GM19452 (cell line): Measurements from ENCODE around the gene WWOX.
A peak's percentile ranks its signal among the peaks of the same experiment; 100 is the strongest.

ENCODE experiments used
- ATAC-seq: cut with Tn5 transposase; IDR thresholded peaks from one replicate; pipeline ENCODE4 v1.9.1; 2021; ENCODE audit not compliant: unreplicated experiment

Gene WWOX

DNA sequence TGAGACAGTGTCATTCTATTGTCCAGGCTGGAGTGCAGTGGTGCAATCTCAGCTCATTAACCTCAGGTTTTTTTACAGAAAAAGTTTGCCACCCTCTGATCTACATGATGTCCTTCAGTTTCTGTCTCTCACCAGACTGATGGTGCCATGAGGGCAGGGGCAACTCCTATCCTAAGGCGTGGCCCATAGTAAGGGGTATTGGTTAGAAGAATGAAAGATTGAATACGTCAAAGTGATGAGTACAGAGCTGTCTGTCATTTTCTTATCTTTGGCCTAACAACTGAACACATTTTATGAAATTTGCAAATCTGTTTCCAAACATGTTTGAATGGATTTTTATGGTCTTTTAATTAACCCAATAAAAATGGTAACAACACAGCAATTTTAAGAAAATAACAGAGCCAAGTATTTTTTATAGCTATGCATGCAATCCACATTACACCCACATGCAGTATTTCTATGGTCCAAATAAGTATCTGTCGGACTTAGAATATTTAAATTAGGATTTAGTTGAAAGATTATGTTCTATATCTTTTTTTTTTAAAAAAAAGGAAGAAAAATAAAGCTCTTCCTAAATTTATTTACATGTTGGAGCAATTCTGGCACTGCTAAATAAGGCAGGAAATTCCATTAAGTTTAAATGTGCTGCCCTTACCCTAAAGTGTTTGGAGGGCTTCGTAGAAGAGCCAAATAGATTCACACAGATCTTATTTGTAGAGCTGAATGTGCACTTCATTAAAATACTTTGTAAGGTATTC, 192.8 kb downstream of the WWOX start:
- ATAC-seq: no peak

GRCh38 chr16:78292844-78293380, 193.5 kb downstream of the WWOX start:
- no peak for ATAC-seq

DNA sequence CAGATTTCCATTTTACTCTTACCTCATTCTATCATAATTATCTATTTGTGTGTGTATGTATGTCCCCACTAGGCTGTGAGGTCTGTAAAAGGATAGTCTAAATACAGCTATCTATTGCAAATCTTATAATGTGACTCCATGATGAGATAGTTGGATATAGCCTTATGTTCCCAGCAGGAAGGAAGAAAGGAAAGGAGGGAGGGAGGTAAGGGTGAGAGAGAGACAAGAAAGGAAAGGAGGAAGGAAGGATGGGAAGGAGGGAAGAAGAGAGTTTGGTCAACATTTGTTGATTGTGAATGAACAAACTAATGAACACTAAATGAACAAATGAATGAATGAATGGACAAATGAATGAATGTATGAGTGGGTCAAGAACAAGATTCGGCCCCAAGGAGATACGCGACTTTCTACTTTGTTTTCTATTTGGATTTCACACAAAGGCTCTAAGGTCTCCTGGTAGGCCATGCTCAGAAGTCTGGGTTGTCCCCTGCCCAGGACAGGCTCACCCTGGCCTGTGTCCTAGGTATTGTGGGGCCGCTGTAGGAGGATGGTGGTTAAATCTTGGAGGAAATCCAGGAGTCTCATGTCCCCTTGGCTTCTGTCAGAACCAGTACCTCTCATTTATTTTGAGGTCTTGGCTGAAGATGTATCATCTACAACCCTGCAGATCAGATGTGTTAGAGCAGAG, 195.2 kb downstream of the WWOX start:
- ATAC-seq: no peak

DNA sequence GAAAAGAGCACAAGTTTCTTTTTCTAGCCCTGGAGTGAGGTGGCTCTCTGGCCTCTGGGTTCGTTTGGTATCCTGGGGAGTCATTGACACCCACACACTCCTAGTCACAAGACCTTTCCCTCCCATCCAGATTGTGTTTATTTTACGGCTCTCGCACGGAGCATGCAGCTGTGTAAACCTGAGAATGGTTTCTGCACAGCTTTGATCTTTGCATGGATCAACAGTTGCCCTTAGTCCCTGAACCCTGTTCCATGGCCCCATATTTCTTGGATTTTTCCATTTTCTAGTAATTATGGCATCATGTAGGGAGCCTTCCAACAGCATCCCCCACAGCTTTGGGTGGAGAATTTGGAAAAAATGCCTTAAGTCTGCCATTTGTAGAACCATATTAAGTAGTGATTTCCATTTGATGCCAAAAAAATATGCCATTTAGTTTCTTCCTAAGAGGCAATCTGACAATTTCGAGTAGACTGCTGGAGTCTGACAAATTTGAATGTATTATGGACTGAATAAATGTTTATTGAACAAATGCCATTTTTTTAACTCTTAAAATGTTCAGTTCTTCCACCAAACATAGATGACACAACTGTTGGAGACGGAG, 197.7 kb downstream of the WWOX start:
- no peak for ATAC-seq

DNA sequence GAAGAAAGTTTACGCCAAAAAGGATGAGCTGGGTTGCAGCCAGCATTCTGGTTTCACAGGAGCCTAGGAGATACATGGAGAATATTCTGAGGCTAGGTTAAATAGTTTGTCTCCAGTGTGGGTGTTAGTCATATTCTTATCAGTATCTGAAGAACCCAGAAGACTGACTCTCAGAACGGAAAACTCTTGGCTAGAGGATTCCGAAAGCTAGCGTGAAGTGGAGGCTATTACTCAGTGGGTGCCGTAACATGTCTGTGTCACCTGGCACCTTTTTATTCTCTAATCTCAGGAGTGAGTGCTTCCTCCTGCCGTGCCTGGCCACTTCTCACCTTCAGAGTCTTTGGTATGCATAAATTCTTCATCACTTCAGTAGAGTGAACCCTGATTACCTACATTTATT, 199.5 kb downstream of the WWOX start:
- no peak for ATAC-seq

DNA sequence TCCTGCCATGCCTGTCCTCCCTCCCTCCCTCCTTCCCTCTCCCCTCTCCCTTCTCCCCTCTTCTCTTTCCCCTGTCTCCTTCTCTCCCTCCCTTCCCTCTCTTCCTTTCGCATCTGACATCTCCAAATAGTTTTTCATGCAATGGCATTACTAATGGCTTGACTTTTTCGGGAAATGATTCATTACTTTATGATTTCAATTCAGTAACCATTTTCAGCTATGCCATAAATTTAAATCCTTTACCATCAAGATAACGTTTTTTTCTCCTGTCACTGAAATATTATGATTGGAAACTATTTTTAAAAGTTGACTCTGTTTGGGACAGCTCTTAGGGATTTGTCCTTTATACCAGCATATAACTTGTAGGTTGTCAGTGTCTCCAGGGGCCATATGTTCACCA, 201.0 kb downstream of the WWOX start:
- ATAC-seq: no peak

GRCh38 chr16:78303946-78304345, 204.5 kb downstream of the WWOX start:
- ATAC-seq: no peak

DNA sequence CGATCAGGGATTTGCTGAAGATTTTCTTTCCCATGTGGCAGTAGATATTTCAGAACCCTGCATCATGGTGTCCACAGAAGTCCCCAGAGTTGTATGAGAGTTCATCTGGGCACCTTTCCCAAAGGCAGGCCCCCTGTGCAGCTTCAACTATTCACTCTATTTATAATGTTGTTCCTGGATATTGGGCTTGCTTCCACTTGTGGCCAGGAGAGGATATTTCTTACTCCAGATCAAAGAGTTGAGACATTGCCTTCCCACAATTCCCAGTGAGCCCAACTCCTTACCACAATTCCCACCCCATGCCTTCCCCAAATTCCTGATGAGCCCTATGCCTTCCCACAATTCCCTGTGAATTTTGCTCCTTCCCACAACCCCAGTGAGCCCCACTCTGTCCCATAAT, 206.9 kb downstream of the WWOX start:
- ATAC-seq: no peak

DNA sequence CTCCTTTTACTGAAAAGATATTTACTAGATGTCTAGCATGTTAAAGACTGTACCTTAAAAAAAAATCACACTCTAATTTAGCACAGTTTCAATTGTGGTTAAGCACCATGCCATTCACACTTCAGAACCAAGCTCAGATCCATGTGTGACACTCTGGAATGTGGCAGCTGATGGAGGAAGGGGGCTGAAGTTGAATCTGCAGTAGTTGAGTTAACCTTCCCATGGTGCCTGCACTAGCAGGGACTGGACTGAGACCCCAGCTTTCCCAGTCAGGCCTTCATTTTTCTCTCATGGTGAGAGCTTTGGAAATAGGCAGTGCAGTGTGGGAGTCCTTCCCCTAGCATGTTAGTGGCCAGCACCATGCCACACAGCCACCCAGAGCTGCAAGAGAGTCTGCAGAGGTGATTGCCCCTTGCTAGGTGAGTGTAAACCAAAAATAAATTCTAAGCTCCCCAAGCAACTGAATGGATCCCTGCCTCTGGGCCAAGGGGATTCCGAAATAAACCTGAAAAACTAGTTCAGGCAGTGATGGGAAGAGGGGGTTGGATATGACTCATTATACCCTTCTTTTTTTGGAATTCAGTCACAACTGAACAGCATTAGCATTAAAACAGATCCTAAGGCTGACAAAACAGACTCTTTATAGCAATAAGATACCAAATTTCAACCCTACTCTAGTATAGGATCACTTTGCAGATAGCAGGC, 208.5 kb downstream of the WWOX start:
- no peak for ATAC-seq

DNA sequence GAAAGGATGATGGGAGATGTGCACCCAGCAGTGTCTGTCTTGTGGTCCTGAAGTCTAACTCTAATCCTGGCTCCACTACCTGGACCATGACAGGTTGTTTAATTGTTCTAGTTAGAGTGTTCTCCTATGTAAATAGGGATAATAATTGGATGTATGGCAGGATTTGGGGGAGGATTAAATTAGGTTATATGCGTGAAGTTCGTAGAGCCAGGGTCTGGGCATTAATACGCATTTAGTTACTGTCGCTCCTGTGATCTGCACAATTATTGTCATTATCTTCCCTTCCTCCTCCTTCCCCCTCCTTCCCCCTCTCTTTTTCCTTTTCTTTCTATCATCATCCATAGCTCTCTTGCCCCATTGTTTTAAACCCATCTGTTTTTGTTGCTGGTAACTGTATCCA, 210.3 kb downstream of the WWOX start:
- no peak for ATAC-seq

GRCh38 chr16:78310196-78310595, 210.7 kb downstream of the WWOX start:
- no peak for ATAC-seq

GRCh38 chr16:78310990-78311561, 211.6 kb downstream of the WWOX start:
- peak; percentile 54 for ATAC-seq

DNA sequence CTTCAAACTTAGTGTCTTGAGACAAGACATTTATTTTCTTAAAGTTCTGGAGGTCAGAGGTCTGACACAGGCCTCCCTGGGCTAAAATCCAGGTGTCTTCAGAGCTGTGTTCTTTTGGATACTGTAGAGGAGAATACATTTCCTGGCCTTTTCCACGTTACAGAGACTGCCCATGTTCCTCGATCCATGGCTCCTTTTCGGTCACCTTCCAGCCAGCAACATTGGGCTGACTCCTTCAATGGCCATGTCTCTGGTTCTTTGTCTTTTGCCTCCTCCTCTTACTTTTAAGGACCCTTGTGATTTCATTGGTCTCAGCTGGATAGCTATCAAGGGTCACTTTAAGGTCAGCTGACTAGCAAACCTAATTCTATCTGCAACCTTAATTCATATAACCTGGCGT, 212.4 kb downstream of the WWOX start:
- ATAC-seq: no peak

GRCh38 chr16:78317564-78318240, 218.2 kb downstream of the WWOX start:
- no peak for ATAC-seq

- ATAC-seq: no peak
These were observed 222.3 kb downstream of the WWOX start for GRCh38 chr16:78321620-78322360.

GRCh38 chr16:78323315-78323714, 223.9 kb downstream of the WWOX start:
- ATAC-seq: no peak

DNA sequence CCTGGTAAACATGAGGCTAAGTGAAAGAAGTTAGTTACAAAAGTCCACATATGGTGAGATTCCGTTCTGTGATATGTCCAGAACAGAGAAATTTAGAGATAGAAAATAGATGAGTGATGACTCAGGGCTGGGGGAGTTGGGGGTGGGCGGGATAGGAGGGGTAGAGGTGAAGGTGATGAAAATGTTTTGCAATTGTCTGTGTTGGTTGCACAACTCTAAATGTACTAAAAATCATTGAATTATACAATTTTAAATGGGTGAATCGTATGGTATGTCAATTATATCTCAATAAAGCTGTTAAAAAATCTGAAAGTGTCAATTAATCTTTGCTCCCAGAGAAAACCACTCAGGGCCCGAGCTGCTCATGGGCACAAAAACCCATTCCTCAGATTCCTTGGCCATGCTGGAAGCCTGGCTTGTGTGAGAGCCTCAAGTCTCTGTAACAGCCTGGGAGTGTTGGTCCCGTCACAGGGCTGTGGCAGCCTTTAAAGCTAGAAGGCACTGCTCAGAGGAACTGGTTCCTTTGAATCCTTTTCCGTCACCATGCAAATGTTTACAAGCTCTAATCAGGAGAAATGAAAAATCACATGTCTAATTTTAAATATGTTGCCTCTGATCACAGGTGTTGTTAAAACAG, 225.3 kb downstream of the WWOX start:
- no peak for ATAC-seq

- no peak for ATAC-seq
These were observed 226.3 kb downstream of the WWOX start for GRCh38 chr16:78325468-78326352.
